ENCODE data around the gene TMEM184B. TPM values are rescaled to one million over a fixed set of nuclear protein-coding genes. Genes with fewer than 3 reads are reported as not detected.

Gene TMEM184B
- total and polyA plus RNA-seq, 10 of the 15 experiments (the other 5 are each of a cell fraction or from before 2014, with no cell fraction given), result 0.56 to 22.4 (median 7.9) TPM

DNA sequence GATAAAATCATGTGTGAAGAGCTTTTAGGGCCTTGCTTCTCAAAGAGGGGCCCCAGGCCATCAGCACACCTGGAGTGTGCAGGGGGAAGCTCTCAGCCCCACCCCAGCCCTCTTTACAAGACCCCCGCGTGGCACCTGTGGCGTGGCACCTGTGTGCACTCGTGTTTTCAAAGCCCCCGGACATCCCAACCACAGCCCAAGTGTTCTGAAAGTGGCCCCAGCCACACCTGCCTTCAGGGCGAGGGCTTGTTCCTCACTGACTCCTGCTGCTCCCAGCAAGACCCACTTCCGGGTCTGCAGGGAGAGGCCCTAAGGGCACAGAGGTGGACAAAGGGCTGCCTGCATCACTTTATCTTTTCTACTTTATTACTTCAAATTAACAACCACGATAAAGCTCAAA is 17.5 kb upstream of the TMEM184B start:
- intact Hi-C loops (cut with micrococcal nuclease; ENCODE audit: unreplicated experiment) (loop anchor here (10.0 kb wide), 1 partner anchor 284 kb away; the partner anchor contains the start of gene DMC1), in situ Hi-C loops (cut with MboI) (no loop called here)
- peaks cover 2 to 15% of the 10 kb centered on the region in 2 experiments; a peak in 3 of 4 replicates for H3K36me3 ChIP-seq (ENCODE audit: control insufficient read depth in 2 of 2, insufficient read depth in 2 of 2, low read length in 1 of 2)
- ChIA-PET SMC1A (ENCODE audit: uncharacterized antibody, unreplicated experiment) (no interaction called here), POLR2A (interaction anchor here (0.5 to 0.6 kb wide), 2 partner anchors 280 to 302 kb away, joined by 3 to 4 read pairs; partner anchors contain the start of gene DMC1), CTCF (interaction anchor here (0.6 to 1.2 kb wide), 2 partner anchors 18 to 40 kb away, joined by 3 to 4 read pairs; partner anchors contain the start of gene TMEM184B), RAD21 (ENCODE audit: unreplicated experiment) (no interaction called here)
- H3K4me2 ChIP-seq (ENCODE audit: control insufficient read depth, insufficient read depth), result no peak overlapping the region
- H3K4me1 ChIP-seq (ENCODE audit: control insufficient read depth, insufficient read depth, low read length), result no peaks in the 10 kb centered on the region
- H4K20me1 ChIP-seq (ENCODE audit: control insufficient read depth, insufficient read depth), result no peaks in the 10 kb centered on the region
- H3K79me2 ChIP-seq (ENCODE audit: control insufficient read depth, insufficient read depth, low read length), result no peaks in the 10 kb centered on the region
- DNase-seq (ENCODE audit: low read depth, low spot score) (no peak), ATAC-seq (peak; percentile 40), FAIRE-seq (no peak)
- no peak overlapping the region for H3K9ac ChIP-seq (ENCODE audit: control insufficient read depth, insufficient read depth, low read length)
- BruUV-seq (replicated peaks), result no TSS peak
- no peaks in the 10 kb centered on the region for H3K9me3 ChIP-seq (replicated peaks; ENCODE audit: control insufficient read depth, insufficient read depth, low read length)
- no peak overlapping the region for H3K4me3 ChIP-seq
- H2AFZ ChIP-seq (ENCODE audit: control insufficient read depth, low read depth, low read length), result no peak overlapping the region
- H3K27me3 ChIP-seq (replicated peaks in 1 of 2; ENCODE audit: control insufficient read depth in 2 of 2, insufficient read depth in 2 of 2, low read length in 1 of 2), result no peaks in the 10 kb centered on the region
- WGBS (ENCODE audit: insufficient coverage, insufficient replicate concordance, low lambda C conversion rate, missing lambda C conversion rate), result 54% methylated on average over 8 of the region's 8 CpGs
- H3K27ac ChIP-seq (ENCODE audit: control insufficient read depth, insufficient read depth), result no peak overlapping the region
- no peak for TF ChIP-seq CBX3 (IDR thresholded peaks at IDR 0.05; ENCODE audit: borderline replicate concordance, low read depth)
- TF ChIP-seq, protein P1, sequence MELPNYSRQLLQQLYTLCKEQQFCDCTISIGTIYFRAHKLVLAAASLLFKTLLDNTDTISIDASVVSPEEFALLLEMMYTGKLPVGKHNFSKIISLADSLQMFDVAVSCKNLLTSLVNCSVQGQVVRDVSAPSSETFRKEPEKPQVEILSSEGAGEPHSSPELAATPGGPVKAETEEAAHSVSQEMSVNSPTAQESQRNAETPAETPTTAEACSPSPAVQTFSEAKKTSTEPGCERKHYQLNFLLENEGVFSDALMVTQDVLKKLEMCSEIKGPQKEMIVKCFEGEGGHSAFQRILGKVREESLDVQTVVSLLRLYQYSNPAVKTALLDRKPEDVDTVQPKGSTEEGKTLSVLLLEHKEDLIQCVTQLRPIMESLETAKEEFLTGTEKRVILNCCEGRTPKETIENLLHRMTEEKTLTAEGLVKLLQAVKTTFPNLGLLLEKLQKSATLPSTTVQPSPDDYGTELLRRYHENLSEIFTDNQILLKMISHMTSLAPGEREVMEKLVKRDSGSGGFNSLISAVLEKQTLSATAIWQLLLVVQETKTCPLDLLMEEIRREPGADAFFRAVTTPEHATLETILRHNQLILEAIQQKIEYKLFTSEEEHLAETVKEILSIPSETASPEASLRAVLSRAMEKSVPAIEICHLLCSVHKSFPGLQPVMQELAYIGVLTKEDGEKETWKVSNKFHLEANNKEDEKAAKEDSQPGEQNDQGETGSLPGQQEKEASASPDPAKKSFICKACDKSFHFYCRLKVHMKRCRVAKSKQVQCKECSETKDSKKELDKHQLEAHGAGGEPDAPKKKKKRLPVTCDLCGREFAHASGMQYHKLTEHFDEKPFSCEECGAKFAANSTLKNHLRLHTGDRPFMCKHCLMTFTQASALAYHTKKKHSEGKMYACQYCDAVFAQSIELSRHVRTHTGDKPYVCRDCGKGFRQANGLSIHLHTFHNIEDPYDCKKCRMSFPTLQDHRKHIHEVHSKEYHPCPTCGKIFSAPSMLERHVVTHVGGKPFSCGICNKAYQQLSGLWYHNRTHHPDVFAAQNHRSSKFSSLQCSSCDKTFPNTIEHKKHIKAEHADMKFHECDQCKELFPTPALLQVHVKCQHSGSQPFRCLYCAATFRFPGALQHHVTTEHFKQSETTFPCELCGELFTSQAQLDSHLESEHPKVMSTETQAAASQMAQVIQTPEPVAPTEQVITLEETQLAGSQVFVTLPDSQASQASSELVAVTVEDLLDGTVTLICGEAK (IDR thresholded peaks at IDR 0.05; ENCODE audit: borderline replicate concordance), result no peak
- no peak for TF ChIP-seq YY1 (IDR thresholded peaks at IDR 0.05; ENCODE audit: low read depth, low read length)
- TF ChIP-seq RAD51 (IDR thresholded peaks at IDR 0.05), result no peak
- TF ChIP-seq POLR2AphosphoS2 (IDR thresholded peaks at IDR 0.05; ENCODE audit: low read depth, low read length), result no peak
- no peak for TF ChIP-seq ZNF24 (IDR thresholded peaks at IDR 0.05)
- no peak for TF ChIP-seq SRF (IDR thresholded peaks at IDR 0.05; ENCODE audit: low read depth in 2 of 2, low read length in 2 of 2)
- no peak for TF ChIP-seq HDAC2 (IDR thresholded peaks at IDR 0.05)
- TF ChIP-seq EZH2 (IDR thresholded peaks at IDR 0.05; ENCODE audit: borderline replicate concordance, control insufficient read depth, low read depth, low read length), result no peak
- no peak for TF ChIP-seq RB1 (IDR thresholded peaks at IDR 0.05; ENCODE audit: borderline replicate concordance)
- TF ChIP-seq, protein P2, sequence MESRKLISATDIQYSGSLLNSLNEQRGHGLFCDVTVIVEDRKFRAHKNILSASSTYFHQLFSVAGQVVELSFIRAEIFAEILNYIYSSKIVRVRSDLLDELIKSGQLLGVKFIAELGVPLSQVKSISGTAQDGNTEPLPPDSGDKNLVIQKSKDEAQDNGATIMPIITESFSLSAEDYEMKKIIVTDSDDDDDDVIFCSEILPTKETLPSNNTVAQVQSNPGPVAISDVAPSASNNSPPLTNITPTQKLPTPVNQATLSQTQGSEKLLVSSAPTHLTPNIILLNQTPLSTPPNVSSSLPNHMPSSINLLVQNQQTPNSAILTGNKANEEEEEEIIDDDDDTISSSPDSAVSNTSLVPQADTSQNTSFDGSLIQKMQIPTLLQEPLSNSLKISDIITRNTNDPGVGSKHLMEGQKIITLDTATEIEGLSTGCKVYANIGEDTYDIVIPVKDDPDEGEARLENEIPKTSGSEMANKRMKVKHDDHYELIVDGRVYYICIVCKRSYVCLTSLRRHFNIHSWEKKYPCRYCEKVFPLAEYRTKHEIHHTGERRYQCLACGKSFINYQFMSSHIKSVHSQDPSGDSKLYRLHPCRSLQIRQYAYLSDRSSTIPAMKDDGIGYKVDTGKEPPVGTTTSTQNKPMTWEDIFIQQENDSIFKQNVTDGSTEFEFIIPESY (IDR thresholded peaks at IDR 0.05), result no peak
- no peak for TF ChIP-seq CEBPB (IDR thresholded peaks at IDR 0.05; ENCODE audit: borderline replicate concordance in 1 of 2, low read depth in 2 of 2, low read length in 2 of 2)
- no peak for TF ChIP-seq RFX5 (IDR thresholded peaks at IDR 0.05; ENCODE audit: low read depth, low read length)
- no peak for TF ChIP-seq NR2F1 (conservative IDR thresholded peaks at IDR 0.05)
- no peak for TF ChIP-seq NFYB (IDR thresholded peaks at IDR 0.05; ENCODE audit: insufficient read depth, low read depth, low read length)
- TF ChIP-seq MEF2B (IDR thresholded peaks at IDR 0.05; ENCODE audit: partially characterized antibody, poor library complexity, severe bottlenecking), result no peak

Measured in GM12878 (cell line).